ENCODE results near the gene SNX15. TPM values are rescaled to one million over a fixed set of nuclear protein-coding genes. Genes with fewer than 3 reads are reported as not detected.

The SNX15 gene
- total RNA-seq, 2 donors from 2014 or later: 19.4 to 21.8 TPM

DNA sequence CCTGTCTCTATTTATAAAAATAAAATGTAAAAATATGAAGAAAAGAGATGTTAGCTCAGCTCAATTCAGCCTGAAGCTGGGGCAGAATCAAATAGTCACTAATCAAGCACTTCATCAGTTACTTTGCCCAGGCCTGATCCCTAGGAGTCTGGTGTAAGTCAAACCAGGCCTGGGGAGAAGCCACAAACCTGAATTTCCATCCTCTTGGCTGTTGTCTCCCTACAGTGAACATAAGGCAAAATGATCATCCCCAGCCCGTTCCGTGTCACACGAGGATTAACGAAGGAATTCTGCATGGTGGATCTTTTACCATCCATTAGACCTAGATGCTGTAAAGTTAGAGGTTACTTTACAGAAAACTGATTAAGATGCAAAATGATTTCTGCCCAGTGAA, 37.6 kb downstream of the SNX15 start:
- H3K27me3 ChIP-seq: no peaks in the 10 kb centered on the region
- no peaks in the 10 kb centered on the region for H3K4me1 ChIP-seq
- H3K4me3 ChIP-seq: no peak overlapping the region
- H3K27ac ChIP-seq: no peak overlapping the region
- H3K9me3 ChIP-seq: no peaks in the 10 kb centered on the region
- TF ChIP-seq, protein P1, sequence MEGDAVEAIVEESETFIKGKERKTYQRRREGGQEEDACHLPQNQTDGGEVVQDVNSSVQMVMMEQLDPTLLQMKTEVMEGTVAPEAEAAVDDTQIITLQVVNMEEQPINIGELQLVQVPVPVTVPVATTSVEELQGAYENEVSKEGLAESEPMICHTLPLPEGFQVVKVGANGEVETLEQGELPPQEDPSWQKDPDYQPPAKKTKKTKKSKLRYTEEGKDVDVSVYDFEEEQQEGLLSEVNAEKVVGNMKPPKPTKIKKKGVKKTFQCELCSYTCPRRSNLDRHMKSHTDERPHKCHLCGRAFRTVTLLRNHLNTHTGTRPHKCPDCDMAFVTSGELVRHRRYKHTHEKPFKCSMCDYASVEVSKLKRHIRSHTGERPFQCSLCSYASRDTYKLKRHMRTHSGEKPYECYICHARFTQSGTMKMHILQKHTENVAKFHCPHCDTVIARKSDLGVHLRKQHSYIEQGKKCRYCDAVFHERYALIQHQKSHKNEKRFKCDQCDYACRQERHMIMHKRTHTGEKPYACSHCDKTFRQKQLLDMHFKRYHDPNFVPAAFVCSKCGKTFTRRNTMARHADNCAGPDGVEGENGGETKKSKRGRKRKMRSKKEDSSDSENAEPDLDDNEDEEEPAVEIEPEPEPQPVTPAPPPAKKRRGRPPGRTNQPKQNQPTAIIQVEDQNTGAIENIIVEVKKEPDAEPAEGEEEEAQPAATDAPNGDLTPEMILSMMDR (IDR thresholded peaks at IDR 0.05): no peak
- no peak for DNase-seq (ENCODE audit: low spot score)
- no peaks in the 10 kb centered on the region for H3K36me3 ChIP-seq

DNA sequence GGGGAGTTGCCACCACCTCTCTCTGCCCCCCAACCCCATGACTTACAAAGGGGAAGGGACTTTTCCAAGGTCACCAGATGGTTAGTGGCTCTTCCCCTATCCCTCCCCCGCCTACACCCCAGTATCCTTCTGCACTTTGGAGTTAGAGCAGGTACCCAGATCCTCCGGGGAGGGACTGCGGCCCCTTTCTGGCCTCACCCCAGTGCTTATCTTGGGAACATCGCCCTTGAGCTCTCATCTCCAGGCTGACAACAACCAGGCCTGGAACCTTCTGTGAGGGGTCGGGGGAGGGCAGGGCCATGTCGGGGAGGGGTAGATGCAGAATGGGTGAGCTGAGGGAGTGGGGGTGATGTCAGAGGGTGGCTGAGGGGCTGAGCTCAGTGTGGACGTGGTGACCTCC, 38.6 kb downstream of the SNX15 start:
- no peak overlapping the region for H3K27ac ChIP-seq
- H3K4me3 ChIP-seq: no peak overlapping the region
- H3K4me1 ChIP-seq: no peaks in the 10 kb centered on the region
- no peaks in the 10 kb centered on the region for H3K27me3 ChIP-seq
- H3K36me3 ChIP-seq: no peaks in the 10 kb centered on the region
- DNase-seq (ENCODE audit: low spot score): no peak
- H3K9me3 ChIP-seq: no peaks in the 10 kb centered on the region
- TF ChIP-seq, protein P1 (IDR thresholded peaks at IDR 0.05): no peak

DNA sequence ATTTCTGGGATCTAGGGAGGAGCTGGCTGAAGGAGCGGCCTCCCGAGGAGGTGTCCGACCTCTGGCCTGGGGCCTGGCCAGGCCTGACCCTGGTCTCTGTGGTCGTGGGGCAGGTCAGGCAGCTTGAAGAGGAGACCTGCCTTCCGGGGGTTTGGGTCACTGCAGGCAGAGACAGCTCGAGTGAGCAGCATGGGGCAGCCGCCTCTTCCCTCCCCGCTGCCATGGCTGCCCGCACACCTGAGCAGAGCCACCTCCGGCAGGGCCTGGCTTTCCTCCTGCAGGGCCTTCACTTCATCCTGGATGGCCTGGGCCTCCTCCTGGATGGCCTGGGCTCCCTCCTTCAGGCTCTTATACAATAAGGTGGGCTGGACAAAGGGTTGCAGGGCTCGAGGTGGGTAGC, 39.1 kb downstream of the SNX15 start:
- Histone ChIP-seq H3K9me3 (no peaks in the 10 kb centered on the region), H3K4me1 (no peaks in the 10 kb centered on the region), H3K36me3 (no peaks in the 10 kb centered on the region), H3K27me3 (no peaks in the 10 kb centered on the region), H3K27ac (no peak overlapping the region), H3K4me3 (no peak overlapping the region)
- TF ChIP-seq, protein P1 (IDR thresholded peaks at IDR 0.05): no peak
- DNase-seq (ENCODE audit: low spot score): no peak

DNA sequence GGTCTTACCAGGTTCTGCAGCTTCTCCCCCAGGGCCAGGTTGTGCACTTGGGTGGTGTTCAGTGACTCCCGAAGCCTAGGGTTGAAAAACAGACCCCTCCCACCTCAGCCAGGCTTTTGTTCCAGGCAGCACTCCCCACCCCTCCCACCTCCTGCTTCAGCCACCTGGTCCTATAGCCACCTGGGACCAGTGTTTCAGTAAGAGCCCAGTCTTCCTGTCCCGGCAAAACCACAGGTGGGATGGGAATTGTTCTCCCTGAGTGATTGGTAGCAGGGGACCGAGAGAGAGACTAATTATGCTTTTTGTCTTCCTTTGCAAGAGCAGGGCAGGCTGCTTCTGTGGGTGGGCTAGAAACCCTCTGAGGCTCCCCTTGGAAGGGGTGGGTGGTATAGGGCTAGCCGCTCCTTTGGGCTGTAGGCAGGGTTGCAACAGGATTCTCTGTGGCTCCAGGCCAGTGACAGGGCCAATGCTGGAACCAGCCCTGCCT, 39.6 kb downstream of the SNX15 start:
- Histone ChIP-seq H3K27ac (no peak overlapping the region), H3K27me3 (no peaks in the 10 kb centered on the region), H3K36me3 (no peaks in the 10 kb centered on the region), H3K9me3 (no peaks in the 10 kb centered on the region), H3K4me1 (no peaks in the 10 kb centered on the region), H3K4me3 (no peak overlapping the region)
- DNase-seq (ENCODE audit: low spot score): no peak
- TF ChIP-seq, protein P1 (IDR thresholded peaks at IDR 0.05): no peak

DNA sequence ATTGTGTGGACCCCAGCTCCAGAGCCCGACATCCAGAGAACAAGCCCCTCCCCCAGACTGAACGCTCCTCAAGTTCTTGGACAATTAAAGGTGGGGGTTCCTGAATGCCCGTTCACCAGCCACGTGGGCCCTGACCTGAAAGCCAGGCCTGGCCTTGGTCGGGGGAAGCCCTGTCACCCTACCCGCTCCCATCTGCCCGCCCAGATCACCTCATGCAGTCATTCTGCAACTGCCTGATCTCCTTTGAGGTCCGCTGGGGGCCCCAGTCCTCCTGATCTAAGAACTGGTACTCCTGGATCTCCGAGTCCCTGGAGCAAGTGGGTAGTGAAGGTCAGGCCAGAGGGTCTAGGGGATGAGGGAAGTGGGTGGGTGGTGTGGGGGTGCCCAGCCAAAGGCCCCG, 40.2 kb downstream of the SNX15 start:
- DNase-seq (ENCODE audit: low spot score): no peak
- no peak overlapping the region for H3K4me3 ChIP-seq

DNA sequence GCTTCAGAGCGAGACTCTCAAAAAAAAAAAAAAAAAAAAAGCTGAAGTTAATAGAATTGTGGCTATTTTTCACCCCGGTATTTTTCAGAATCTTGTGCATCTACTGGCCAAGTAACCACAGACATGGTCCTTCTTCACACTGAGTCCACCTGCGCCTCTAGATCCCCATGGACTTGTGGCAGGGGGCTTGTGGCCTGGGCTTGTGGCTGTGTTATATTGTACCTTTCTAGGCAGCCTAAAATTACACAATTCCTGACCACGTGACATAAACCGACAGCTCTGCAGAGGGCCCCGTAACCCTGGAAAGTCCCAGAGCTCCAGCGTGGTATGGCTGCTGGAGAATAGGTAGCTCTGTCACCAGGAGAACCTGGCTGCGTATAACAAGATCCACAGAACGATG, 42.0 kb downstream of the SNX15 start:
- TF ChIP-seq, protein P1 (IDR thresholded peaks at IDR 0.05): no peak

More for the DNA sequence above, 40.2 kb downstream of the SNX15 start:
- Histone ChIP-seq H3K36me3 (no peaks in the 10 kb centered on the region), H3K27ac (no peak overlapping the region), H3K27me3 (no peaks in the 10 kb centered on the region), H3K9me3 (no peaks in the 10 kb centered on the region), H3K4me1 (no peaks in the 10 kb centered on the region)
- TF ChIP-seq, protein P1 (IDR thresholded peaks at IDR 0.05): no peak

More for the DNA sequence above, 42.0 kb downstream of the SNX15 start:
- H3K36me3 ChIP-seq: no peaks in the 10 kb centered on the region
- no peaks in the 10 kb centered on the region for H3K9me3 ChIP-seq
- H3K4me1 ChIP-seq: no peaks in the 10 kb centered on the region
- no peak overlapping the region for H3K4me3 ChIP-seq
- no peak overlapping the region for H3K27ac ChIP-seq
- DNase-seq (ENCODE audit: low spot score): no peak
- no peaks in the 10 kb centered on the region for H3K27me3 ChIP-seq

Measured in right atrium auricular region (tissue), 2 donors.